Esophagus muscularis mucosa (tissue), 4 donors: Measurements from ENCODE around the gene HERPUD1.
"Not testable (repeated sequence)": the region's sequence is repeated elsewhere in the genome, so short reads cannot be mapped to it uniquely, and the experiment has no call there.

ENCODE experiments used
- CTCF ChIP-seq, 3 experiments: fragments of 200-600 bp in 2 of 3; fragments of 450-650 bp in 1 of 3; sonication (generic) in 2 of 3; IDR thresholded peaks; one replicate each; pipeline ENCODE4 v1.5.1; 2017 to 2019; ENCODE audit warnings: antibody characterized with exemption in 3 of 3, mild to moderate bottlenecking in 2 of 3, moderate library complexity in 1 of 3
- EP300 ChIP-seq: sonication (generic); formaldehyde crosslinking; IDR thresholded peaks from one replicate; pipeline ENCODE4 v1.6.1; 2017; ENCODE audit warnings: antibody characterized with exemption
- POLR2A ChIP-seq: fragments of 450-650 bp; IDR thresholded peaks from one replicate; pipeline ENCODE4 v1.6.1; 2017; ENCODE audit warnings: antibody characterized with exemption, moderate library complexity, mild to moderate bottlenecking, low read depth
- POLR2AphosphoS5 ChIP-seq, 2 donors: sonication (generic); formaldehyde crosslinking; IDR thresholded peaks; one replicate each; pipeline ENCODE4 v1.6.1; 2017; ENCODE audit warnings: antibody characterized with exemption in 2 of 2

- TF ChIP-seq CTCF (IDR thresholded peaks at IDR 0.05); POLR2A; POLR2AphosphoS5 (IDR thresholded peaks at IDR 0.05); EP300: not testable (repeated sequence)
Measured at GRCh38 chr16:56986908-56987307, 55.0 kb downstream of the HERPUD1 start.
